ENCODE measurements around the gene SORCS1.

The SORCS1 gene

GRCh38 chr10:106655636-106656035 is 508.9 kb downstream of the SORCS1 start:
- DNase-seq (ENCODE audit: low read depth), result no peak

GRCh38 chr10:106655165-106655564 is 509.3 kb downstream of the SORCS1 start:
- DNase-seq (ENCODE audit: low read depth), result no peak

- DNase-seq (ENCODE audit: low read depth), result no peak
Observed at GRCh38 chr10:106652279-106652678, 512.2 kb downstream of the SORCS1 start.

GRCh38 chr10:106648534-106649481 is 515.7 kb downstream of the SORCS1 start:
- no peak for DNase-seq (ENCODE audit: low read depth)

GRCh38 chr10:106643473-106643872 is 521.0 kb downstream of the SORCS1 start:
- no peak for DNase-seq (ENCODE audit: low read depth)

- no peak for DNase-seq (ENCODE audit: low read depth)
Observed at GRCh38 chr10:106637873-106638272, 526.6 kb downstream of the SORCS1 start.

- no peak for DNase-seq (ENCODE audit: low read depth)
Observed at GRCh38 chr10:106636766-106637491, 527.6 kb downstream of the SORCS1 start.

- DNase-seq (ENCODE audit: low read depth), result no peak
Observed at GRCh38 chr10:106635947-106636346, 528.6 kb downstream of the SORCS1 start.

GRCh38 chr10:106631016-106631702 is 533.3 kb downstream of the SORCS1 start:
- DNase-seq (ENCODE audit: low read depth), result no peak

GRCh38 chr10:106626371-106626770 is 538.1 kb downstream of the SORCS1 start:
- DNase-seq (ENCODE audit: low read depth), result no peak

- DNase-seq (ENCODE audit: low read depth), result no peak
Observed at GRCh38 chr10:106625751-106626150, 538.8 kb downstream of the SORCS1 start.

GRCh38 chr10:106619346-106619745 is 545.2 kb downstream of the SORCS1 start:
- DNase-seq (ENCODE audit: low read depth), result no peak

GRCh38 chr10:106618646-106619045 is 545.9 kb downstream of the SORCS1 start:
- DNase-seq (ENCODE audit: low read depth), result no peak

- DNase-seq (ENCODE audit: low read depth), result no peak
Observed at GRCh38 chr10:106615081-106615480, 549.4 kb downstream of the SORCS1 start.

GRCh38 chr10:106614293-106614692 is 550.2 kb downstream of the SORCS1 start:
- DNase-seq (ENCODE audit: low read depth), result no peak

GRCh38 chr10:106612381-106612780 is 552.1 kb downstream of the SORCS1 start:
- no peak for DNase-seq (ENCODE audit: low read depth)

- DNase-seq (ENCODE audit: low read depth), result no peak
Observed at GRCh38 chr10:106609470-106610266, 554.8 kb downstream of the SORCS1 start.

- DNase-seq (ENCODE audit: low read depth), result no peak
Observed at GRCh38 chr10:106608066-106608465, 556.4 kb downstream of the SORCS1 start.

- DNase-seq (ENCODE audit: low read depth), result no peak
Observed at GRCh38 chr10:106595281-106595680, 569.2 kb downstream of the SORCS1 start.

GRCh38 chr10:106593876-106594275 is 570.6 kb downstream of the SORCS1 start:
- DNase-seq (ENCODE audit: low read depth), result no peak

- DNase-seq (ENCODE audit: low read depth), result no peak
Observed at GRCh38 chr10:106592396-106592795, 572.1 kb downstream of the SORCS1 start.

GRCh38 chr10:106582291-106582690 is 582.2 kb downstream of the SORCS1 start:
- no peak for DNase-seq (ENCODE audit: low read depth)
